ENCODE measurements around the gene ABL1. TPM values are rescaled to one million over a fixed set of nuclear protein-coding genes. Genes with fewer than 3 reads are reported as not detected.

ABL1 gene
- total RNA-seq (10 to 100 TPM; 30.6 to 41.0 (median 34.5) TPM), polyA plus RNA-seq (10 to 100 TPM; 15.5 to 31.2 (median 26.4) TPM)
- long read RNA-seq, donor 1, partial matches to known transcripts: 1 of 9 reads
- long read RNA-seq, donor 1, other reads (novel, unspliced or antisense): 8 of 9 reads
- long read RNA-seq, donor 2, partial matches to known transcripts: 26 of 29 reads
- long read RNA-seq, donor 2, other reads (novel, unspliced or antisense): 3 of 29 reads

GRCh38 chr9:130834371-130835336 is at the start of gene ABL1:
ABL1 (plus strand) TSS chr9:130835254; CDS start chr9:130835447, 193 bp downstream.
- ATAC-seq: peak; percentile 77 to 87 (median 84)
- TF ChIP-seq, protein P1, sequence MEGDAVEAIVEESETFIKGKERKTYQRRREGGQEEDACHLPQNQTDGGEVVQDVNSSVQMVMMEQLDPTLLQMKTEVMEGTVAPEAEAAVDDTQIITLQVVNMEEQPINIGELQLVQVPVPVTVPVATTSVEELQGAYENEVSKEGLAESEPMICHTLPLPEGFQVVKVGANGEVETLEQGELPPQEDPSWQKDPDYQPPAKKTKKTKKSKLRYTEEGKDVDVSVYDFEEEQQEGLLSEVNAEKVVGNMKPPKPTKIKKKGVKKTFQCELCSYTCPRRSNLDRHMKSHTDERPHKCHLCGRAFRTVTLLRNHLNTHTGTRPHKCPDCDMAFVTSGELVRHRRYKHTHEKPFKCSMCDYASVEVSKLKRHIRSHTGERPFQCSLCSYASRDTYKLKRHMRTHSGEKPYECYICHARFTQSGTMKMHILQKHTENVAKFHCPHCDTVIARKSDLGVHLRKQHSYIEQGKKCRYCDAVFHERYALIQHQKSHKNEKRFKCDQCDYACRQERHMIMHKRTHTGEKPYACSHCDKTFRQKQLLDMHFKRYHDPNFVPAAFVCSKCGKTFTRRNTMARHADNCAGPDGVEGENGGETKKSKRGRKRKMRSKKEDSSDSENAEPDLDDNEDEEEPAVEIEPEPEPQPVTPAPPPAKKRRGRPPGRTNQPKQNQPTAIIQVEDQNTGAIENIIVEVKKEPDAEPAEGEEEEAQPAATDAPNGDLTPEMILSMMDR (IDR thresholded peaks at IDR 0.05): no peak
- Histone ChIP-seq H3K27ac (peak within 1 kb of the TSS; percentile 89), H3K27me3 (ENCODE audit: insufficient read depth in 3 of 3, low read length in 2 of 3) (no peaks in the 10 kb centered on the region), H3K4me1 (peaks cover 62% of the 10 kb centered on the region), H3K36me3 (ENCODE audit: insufficient read depth in 1 of 2, low read depth in 1 of 2) (no peaks in the 10 kb centered on the region), H3K4me3 (peak within 1 kb of the TSS; percentile 83), H3K9me3 (no peaks in the 10 kb centered on the region)
- peak; percentile 76 to 85 for DNase-seq
- intact Hi-C loops (cut with DNase I): loop anchor here (5.0 kb wide), 1 partner anchor 52 kb away; no protein-coding TSS in a partner anchor
- WGBS, 3 donors: 2 to 4% (median 4%) methylated on average over 45 to 78 of the region's 78 CpGs

DNA sequence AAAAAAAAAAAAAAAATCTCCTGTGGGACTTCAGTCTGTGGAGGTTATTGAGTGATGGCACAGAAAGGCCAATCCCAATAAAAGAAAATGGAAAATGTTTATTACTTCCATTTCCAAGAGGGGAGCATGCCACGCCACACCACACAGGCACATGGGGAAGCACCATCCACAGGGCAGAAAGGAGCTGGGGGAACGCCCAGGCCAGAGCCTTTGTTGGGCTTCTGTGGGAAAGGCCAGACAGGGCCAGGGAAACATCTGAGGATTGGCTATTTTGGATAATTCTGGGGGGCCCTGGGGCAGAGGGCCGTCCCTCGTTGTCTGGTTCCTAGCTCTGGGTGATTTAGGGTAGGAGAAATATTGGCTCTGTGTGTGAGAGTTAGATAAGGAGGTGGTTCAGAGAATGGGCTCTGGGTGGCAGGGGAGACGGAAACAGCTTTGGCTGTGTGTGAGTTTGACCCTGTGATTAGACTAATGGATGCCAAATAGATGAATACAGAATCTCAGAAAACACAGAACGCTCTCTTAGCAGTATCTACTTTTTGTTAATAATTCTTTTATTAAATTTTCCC is 49.0 kb upstream of the ABL1 start:
- H3K36me3 ChIP-seq (ENCODE audit: insufficient read depth in 1 of 2, low read depth in 1 of 2): no peaks in the 10 kb centered on the region
- no peak for ATAC-seq
- H3K4me1 ChIP-seq: peaks cover 35% of the 10 kb centered on the region
- DNase-seq: no peak
- H3K9me3 ChIP-seq: peaks cover 16% of the 10 kb centered on the region
- 84 to 88% (median 84%) methylated on average over 6 of the region's 6 CpGs for WGBS, 3 donors
- no peak overlapping the region for H3K27ac ChIP-seq
- H3K4me3 ChIP-seq: no peak overlapping the region
- TF ChIP-seq, protein P1 (IDR thresholded peaks at IDR 0.05): no peak
- intact Hi-C loops (cut with DNase I): no loop called here
- no peaks in the 10 kb centered on the region for H3K27me3 ChIP-seq (ENCODE audit: insufficient read depth in 3 of 3, low read length in 2 of 3)

- no peak overlapping the region for H3K4me3 ChIP-seq
- H3K9me3 ChIP-seq: peaks cover 16% of the 10 kb centered on the region
- TF ChIP-seq, protein P1 (IDR thresholded peaks at IDR 0.05): no peak
- no peaks in the 10 kb centered on the region for H3K36me3 ChIP-seq (ENCODE audit: insufficient read depth in 1 of 2, low read depth in 1 of 2)
- no peak for DNase-seq
- H3K4me1 ChIP-seq: peaks cover 30% of the 10 kb centered on the region
- ATAC-seq: no peak
- H3K27ac ChIP-seq: no peak overlapping the region
- H3K27me3 ChIP-seq (ENCODE audit: insufficient read depth in 3 of 3, low read length in 2 of 3): no peaks in the 10 kb centered on the region
- WGBS, 3 donors: 89 to 95% (median 93%) methylated on average over 4 of the region's 4 CpGs
- intact Hi-C loops (cut with DNase I): no loop called here
These were observed 48.5 kb upstream of the ABL1 start for GRCh38 chr9:130786526-130786925.

DNA sequence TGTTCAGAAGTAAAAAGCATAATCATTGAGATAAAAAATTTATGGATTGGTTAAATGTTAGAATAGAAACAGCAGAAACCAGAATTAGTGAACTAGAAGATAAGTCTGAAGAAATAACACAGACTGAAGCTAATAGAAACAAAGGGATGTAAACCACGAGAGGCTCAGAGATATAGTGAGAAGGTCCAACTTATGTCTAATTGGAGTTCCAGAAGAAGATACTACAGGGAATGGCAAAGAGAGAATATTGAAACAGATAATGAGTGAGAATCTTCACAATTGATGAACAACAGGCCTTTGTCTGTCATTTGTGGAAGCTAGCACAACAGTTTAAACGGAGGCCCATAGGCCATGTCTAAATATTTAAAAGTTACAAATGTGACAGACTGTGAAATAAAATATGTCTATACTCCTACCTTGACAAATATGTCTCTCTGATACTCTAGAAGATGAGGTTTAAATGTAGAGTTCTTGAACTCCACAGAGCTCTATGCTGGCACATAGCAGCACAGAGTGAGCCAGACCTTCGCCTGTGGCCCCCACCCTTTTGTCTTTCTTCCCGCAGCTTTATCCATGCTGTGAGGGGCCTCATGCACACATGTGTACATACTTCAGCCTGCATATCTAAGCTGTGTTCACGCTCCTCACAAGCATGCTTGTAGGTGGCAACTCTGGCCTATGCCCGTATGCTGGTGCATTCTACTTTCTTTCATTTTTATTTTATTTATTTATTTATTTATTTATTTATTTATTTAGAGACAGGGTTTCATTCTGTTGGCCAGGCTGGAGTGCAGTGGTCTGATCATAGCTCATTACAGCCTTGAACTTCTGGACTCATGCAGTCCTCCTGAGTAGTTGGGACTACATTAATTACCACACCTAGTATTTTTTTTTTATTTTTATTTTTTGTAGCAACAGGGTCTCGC is 45.0 kb upstream of the ABL1 start:
- DNase-seq (no peak), ATAC-seq (no peak)
- Histone ChIP-seq H3K27ac (no peak overlapping the region), H3K4me3 (no peak overlapping the region), H3K4me1 (peaks cover 16% of the 10 kb centered on the region), H3K36me3 (ENCODE audit: insufficient read depth in 1 of 2, low read depth in 1 of 2) (no peaks in the 10 kb centered on the region), H3K9me3 (peaks cover 16% of the 10 kb centered on the region), H3K27me3 (ENCODE audit: insufficient read depth in 3 of 3, low read length in 2 of 3) (no peaks in the 10 kb centered on the region)
- WGBS, 3 donors: 97 to 100% (median 98%) methylated on average over 7 of the region's 7 CpGs
- TF ChIP-seq, protein P1 (IDR thresholded peaks at IDR 0.05): no peak
- intact Hi-C loops (cut with DNase I): no loop called here
